NCI-H460 (cell line): Measurements from ENCODE around the gene TMEM87B. TPM values are rescaled to one million over a fixed set of nuclear protein-coding genes. Genes with fewer than 3 reads are reported as not detected.
"Not testable (repeated sequence)": the region's sequence is repeated elsewhere in the genome, so short reads cannot be mapped to it uniquely, and the experiment has no call there.

Experiments
- DNase-seq: peaks from one replicate; pipeline ENCODE4 v3.0.0-alpha.2; 2016; ENCODE audit warnings: low read depth; ENCODE audit errors: extremely low read depth
- total RNA-seq: library from RNA; depleted of rRNA; stranded (reverse); fragments of >200 nt; shearing (Covaris generic); gene quantifications from 2 replicates; pipeline ENCODE4 v1.2.3, GENCODE V29; 2014

The TMEM87B gene
- total RNA-seq, 1 experiment from 2014 or later, result 17.6 TPM

DNA sequence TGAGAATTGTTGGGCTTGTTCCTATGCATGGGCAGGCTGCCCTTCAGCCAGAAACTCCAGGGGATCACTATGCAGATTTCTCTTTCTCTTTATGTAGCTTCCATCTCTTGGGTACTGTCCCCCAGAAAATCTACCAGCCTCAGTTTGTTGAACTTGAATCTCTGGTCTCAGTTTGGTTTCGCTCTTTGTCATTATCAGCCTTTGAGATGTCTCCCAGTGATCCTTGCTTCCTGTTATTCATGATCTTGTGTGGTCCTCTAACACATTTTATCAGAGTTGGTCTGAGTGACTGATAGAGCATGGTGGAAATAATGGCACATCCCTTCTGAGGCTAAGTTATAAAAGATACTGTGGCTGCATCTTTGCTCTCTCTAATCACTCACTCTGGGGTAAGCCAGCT, 7.8 kb downstream of the TMEM87B start:
- no peak for DNase-seq

DNA sequence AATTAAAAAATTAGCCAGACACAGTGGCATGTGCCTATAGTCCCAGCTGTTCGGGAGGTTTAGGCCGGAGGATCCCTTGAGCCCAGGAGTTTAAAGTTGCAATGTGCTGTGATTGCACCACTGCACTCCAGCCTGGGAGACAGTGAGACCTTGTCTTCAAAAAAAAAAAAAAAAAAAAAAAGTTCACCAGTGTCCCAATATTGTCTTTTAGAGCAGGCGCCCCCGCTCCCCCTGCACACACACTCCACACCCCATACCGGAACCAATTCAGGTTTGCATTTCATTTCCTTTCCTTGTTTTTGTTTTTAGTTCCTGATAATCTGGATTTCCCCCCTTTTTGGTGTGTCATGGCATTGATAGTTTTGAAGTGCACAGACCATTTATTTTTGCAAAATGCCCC, 10.4 kb downstream of the TMEM87B start:
- DNase-seq, result no peak

GRCh38 chr2:112065966-112066365, 10.9 kb downstream of the TMEM87B start:
- no peak for DNase-seq

- not testable (repeated sequence) for DNase-seq
Observed at GRCh38 chr2:112069794-112070193, 14.7 kb downstream of the TMEM87B start.

DNA sequence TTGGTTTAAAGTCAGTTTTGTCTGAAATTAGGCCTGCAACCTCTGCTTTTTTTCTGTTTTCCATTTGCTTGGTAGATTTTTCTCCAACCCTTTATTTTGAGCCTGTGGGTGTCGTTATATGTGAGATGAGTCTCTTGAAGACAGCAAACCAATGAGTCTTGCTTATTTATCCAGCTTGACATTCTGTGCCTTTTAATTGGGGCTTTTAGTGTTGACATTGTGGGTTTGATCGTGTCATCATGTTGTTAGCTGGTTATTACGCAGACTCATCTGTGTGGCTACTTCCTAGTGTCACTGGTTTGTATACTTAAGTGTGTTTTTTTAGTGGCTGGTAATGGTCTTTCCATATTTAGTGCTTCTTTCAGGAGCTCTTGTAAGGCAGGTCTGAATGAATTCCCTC, 18.8 kb downstream of the TMEM87B start:
- no peak for DNase-seq

DNA sequence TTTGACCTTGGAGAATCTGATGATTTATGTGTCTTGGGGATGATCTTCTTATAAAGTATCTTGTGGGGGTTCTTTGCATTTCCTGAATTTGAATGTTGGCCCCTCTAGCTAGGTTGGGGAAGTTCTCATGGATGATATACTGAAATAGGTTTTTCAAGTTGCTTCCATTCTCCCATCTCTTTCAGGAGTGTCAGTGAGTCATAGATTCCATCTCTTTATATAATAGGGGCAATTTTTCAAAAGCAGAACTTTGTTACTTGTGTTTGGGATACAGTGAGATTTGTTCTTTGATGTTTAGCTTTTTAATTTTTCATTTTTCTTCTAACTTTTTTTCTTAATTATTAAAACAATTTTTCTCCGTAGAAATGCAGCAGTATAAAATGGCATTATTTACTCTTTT, 19.4 kb downstream of the TMEM87B start:
- no peak for DNase-seq

GRCh38 chr2:112075490-112076260, 20.6 kb downstream of the TMEM87B start:
- DNase-seq, result no peak

- DNase-seq, result no peak
Observed at GRCh38 chr2:112077814-112078213, 22.7 kb downstream of the TMEM87B start.

- no peak for DNase-seq
Observed at GRCh38 chr2:112081262-112081661, 26.2 kb downstream of the TMEM87B start.

DNA sequence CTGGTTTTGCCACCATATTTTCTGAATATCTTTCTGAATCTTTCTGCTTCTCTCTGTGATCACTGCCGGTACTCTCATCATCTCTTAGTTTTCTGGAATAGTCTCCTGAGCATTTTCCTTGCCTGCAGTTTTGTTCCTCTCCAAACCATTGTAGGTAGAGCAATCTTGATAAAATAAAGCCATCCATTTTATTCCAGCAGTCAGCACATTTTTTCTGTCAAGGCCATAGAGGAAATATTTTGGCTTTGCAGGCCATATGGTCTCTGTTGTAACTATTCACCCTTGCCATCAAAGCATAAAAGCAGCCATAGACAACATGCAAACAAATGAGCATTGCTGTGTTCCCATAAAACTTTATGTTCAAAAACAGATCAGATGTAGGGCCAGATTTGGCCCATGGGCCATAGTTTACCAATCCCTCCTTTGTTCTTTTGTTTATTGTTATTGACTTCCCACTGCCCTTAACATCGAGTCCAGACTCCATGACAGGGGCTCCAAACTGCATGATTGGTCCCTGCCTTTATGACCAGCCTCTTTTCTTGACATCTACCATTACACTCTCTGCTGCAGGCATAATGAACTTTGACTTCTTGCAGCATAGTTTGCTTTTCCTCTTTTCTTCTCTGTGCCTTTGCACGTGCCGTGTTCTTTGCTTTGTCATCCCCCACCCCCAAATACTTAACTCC, 29.8 kb downstream of the TMEM87B start:
- no peak for DNase-seq

DNA sequence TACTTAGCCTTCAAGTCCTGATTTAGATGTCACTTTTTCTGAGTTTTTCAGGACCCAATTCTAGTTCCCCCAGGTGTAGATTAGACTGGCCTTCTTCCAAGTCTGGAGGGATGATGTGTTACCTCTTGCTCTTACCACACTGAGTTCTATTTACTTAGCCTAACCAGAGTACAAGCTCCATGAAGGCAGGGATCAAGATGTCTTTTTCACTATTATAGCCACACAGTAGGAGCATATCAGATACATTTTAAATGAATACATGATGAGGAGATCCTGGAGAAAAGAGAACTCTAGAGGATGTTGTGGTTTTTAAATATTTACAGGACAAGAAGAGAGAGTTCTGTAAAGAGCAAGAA, 30.3 kb downstream of the TMEM87B start:
- no peak for DNase-seq

DNA sequence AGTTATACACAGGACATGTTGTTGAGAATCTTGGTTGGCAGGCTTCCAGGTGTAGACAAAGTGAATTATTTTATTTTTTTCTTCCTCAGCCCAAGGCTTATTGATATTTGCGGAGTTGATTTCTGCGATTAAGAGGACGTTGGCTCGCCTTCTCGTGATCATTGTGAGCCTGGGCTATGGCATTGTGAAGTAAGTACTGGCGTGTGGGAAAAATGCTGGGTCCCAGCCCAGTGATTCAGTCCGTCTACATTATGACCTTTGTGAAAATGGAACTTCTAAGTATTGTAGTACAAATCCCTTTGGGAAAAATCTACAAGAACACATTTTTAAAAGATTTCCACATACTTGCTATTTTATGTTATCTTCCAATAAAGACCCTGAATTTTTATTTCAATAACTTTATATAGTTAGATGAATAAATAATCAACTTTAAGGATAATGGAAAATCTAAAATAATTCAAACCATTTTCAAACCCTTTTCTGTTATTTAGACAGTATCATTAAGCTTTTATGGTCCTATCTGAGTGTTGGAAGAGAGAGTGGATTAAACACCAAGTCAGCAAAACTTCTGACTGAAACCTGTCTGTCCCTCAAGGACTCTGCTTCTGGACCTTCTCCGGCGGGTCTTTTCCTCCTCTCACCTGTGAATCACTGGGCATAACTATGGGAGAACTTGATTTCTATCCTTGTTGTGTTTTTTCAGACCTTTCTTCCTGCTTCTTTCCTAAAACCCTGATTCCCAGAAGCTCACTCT, 31.0 kb downstream of the TMEM87B start:
- no peak for DNase-seq

- DNase-seq, result no peak
Observed at GRCh38 chr2:112087346-112088020, 32.4 kb downstream of the TMEM87B start.

- DNase-seq, result no peak
Observed at GRCh38 chr2:112089375-112089774, 34.3 kb downstream of the TMEM87B start.

DNA sequence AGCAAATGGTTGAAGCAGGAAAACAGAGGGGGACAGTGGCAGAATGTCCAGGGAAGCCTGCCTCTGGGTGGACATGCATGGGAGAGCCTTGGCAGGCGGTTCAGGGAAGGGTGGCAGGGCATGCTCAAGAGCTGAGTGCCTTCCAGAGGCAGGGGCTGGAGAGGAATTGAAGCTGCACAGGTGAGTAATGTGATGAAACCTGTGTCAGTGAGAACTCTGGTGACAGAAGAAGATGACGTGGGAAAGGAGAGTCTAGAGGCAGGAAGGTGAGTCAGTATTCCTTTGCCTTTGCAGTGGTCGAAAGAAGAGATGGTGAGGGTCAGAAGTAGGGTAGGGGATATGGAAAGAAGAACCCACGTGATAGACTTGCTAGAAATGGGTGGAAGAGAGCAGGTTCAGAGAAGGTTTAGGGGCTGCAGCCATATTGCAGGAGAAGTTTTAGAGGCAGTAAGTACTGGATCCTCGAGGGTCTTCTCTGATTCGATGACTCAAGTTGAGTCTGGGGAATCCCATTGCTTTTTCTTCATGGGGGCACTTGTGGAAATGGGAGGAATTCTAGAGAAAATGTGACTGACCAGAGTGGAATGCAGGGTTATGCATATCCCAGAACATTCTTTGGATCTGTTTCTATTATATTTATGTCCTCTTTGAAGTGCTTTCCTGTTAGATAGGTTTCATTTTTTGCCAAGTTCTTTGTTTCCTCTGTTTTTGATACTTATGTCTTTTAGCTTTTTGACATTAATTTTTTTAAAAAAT, 37.4 kb downstream of the TMEM87B start:
- no peak for DNase-seq

GRCh38 chr2:112093216-112093615, 38.1 kb downstream of the TMEM87B start:
- no peak for DNase-seq

DNA sequence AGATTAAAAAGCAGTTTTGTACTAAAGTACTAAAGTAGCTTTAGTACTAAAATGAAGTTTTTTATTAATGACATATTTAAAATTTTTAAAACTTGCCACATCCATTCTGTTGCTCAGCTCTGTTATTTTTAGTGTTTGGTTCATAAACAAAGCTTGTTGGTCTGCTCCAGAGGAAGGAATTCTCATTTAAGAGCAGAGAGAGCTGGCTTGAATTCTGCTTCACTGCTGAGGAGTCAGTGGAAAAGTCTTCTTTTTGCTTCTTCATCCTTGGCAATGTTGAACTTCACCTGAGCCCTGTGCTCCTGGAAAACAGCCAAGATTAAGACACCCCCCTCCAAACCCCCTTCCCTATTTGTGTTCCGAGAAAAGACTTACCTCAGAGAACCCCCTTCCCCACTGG, 40.6 kb downstream of the TMEM87B start:
- DNase-seq, result no peak

- no peak for DNase-seq
Observed at GRCh38 chr2:112096098-112096497, 41.0 kb downstream of the TMEM87B start.

- DNase-seq, result no peak
Observed at GRCh38 chr2:112108178-112108832, 53.2 kb downstream of the TMEM87B start.

GRCh38 chr2:112109278-112109677, 54.2 kb downstream of the TMEM87B start:
- no peak for DNase-seq
